HCT116 (cell line): ENCODE results near the gene RIOX2. TPM values are rescaled to one million over a fixed set of nuclear protein-coding genes. Genes with fewer than 3 reads are reported as not detected.

ENCODE experiments used
- ATAC-seq: fragments of 200-7000 bp; cut with Tn5 transposase; 2 replicates; pipeline ENCODE4 v1.9.1; 2020; ENCODE audit warnings: mild to moderate bottlenecking, moderate library complexity
- BruUV-seq: library from RNA; stranded (reverse); fragments of 400-500 nt; replicated peaks from 2 replicates; lab custom pipeline; 2021; lab: Mats Ljungman, UMichigan
- CTCF ChIA-PET: fragments of 300-600 bp; sonication (Branson Sonifier 250); formaldehyde crosslinking; loops from one replicate; lab custom pipeline; 2021; ENCODE audit warnings: antibody characterized with exemption; lab: Charles Lee
- POLR2A ChIA-PET: fragments of 300-600, 350-600 bp; sonication (Branson Sonifier 250); formaldehyde crosslinking; loops from one replicate; lab custom pipeline; 2021; ENCODE audit warnings: antibody characterized with exemption; lab: Charles Lee
- RAD21 ChIA-PET, 2 experiments: fragments of 300-600 bp; sonication (Branson Sonifier 250); formaldehyde crosslinking; loops; one replicate each; lab custom pipeline; 2023; ENCODE audit warnings: low total read pairs in 2 of 2; ENCODE audit not compliant: uncharacterized antibody in 2 of 2, unreplicated experiment in 2 of 2, low non-redundant PET in 1 of 2; lab: Charles Lee
- DNase-seq: peaks from one replicate; pipeline ENCODE4 v3.0.0-alpha.2; 2010; ENCODE audit warnings: low read depth, low spot score
- H2AFZ ChIP-seq: fragments of 200-600 bp; shearing (Covaris generic), sonication (generic); 2 replicates; pipeline ENCODE4 v1.6.1; 2017; ENCODE audit warnings: low read depth, mixed run types, mixed read lengths, antibody characterized with exemption, low read length; ENCODE audit not compliant: poor library complexity, severe bottlenecking
- H3K27ac ChIP-seq: 2 replicates; pipeline ENCODE4 v1.5.1; 2012; ENCODE audit warnings: low read depth, low read length
- H3K27me3 ChIP-seq: fragments of 200-600 bp; sonication (generic); 2 replicates; pipeline ENCODE4 v1.6.1; 2016; ENCODE audit warnings: mixed run types, low read length, mixed read lengths; ENCODE audit not compliant: insufficient read depth
- H3K36me3 ChIP-seq, 2 experiments: fragments of 200-500 bp in 1 of 2; fragments of 200-600 bp in 1 of 2; sonication (Bioruptor generic) in 1 of 2; sonication (generic) in 1 of 2; 2 replicates each; pipeline versions ENCODE4 v1.5.1 to v1.6.1; 2014 to 2016; ENCODE audit warnings: low read length in 2 of 2, inconsistent platforms in 1 of 2, mixed read lengths in 1 of 2, mixed run types in 1 of 2; ENCODE audit not compliant: insufficient read depth in 2 of 2, control insufficient read depth in 1 of 2
- H3K4me1 ChIP-seq, 2 experiments: fragments of 200-600 bp in 1 of 2; sonication (generic) in 1 of 2; 2 replicates each; pipeline versions ENCODE4 v1.5.1 to v1.6.1; 2012 to 2017; ENCODE audit warnings: low read length in 2 of 2, inconsistent platforms in 1 of 2, mild to moderate bottlenecking in 1 of 2, mixed read lengths in 1 of 2, mixed run types in 1 of 2, moderate library complexity in 1 of 2; ENCODE audit not compliant: insufficient read depth in 2 of 2, control insufficient read depth in 1 of 2
- H3K4me2 ChIP-seq: fragments of 200-600 bp; sonication (generic); 2 replicates; pipeline ENCODE4 v1.6.1; 2017; ENCODE audit warnings: mixed run types, low read length, mixed read lengths
- H3K4me3 ChIP-seq, 2 experiments: fragments of 200-600 bp in 1 of 2; sonication (generic) in 1 of 2; replicated peaks in 1 of 2; 2 replicates each; pipeline ENCODE4 v1.5.1; 2011 to 2016; ENCODE audit warnings: low read length in 2 of 2, control low read depth in 1 of 2, low read depth in 1 of 2, mild to moderate bottlenecking in 1 of 2, mixed read lengths in 1 of 2, mixed run types in 1 of 2
- H3K79me2 ChIP-seq: fragments of 200-600 bp; sonication (generic); 2 replicates; pipeline ENCODE4 v1.6.1; 2017; ENCODE audit warnings: mild to moderate bottlenecking, mixed run types, low read length, moderate library complexity, mixed read lengths; ENCODE audit not compliant: insufficient read depth
- H3K9ac ChIP-seq: fragments of 200-600 bp; sonication (generic); 2 replicates; pipeline ENCODE4 v1.6.1; 2016; ENCODE audit warnings: low read length, mixed read lengths
- H3K9me2 ChIP-seq: fragments of 200-600 bp; sonication (generic), shearing (Covaris generic); 2 replicates; pipeline ENCODE4 v1.6.1; 2017; ENCODE audit warnings: mixed run types, mild to moderate bottlenecking, moderate library complexity; ENCODE audit not compliant: insufficient read depth
- H3K9me3 ChIP-seq, 2 experiments: fragments of 200-500 bp in 1 of 2; fragments of 200-600 bp in 1 of 2; sonication (Bioruptor generic) in 1 of 2; sonication (generic) in 1 of 2; 2 replicates each; pipeline ENCODE4 v1.6.1; 2014 to 2017; ENCODE audit warnings: low read length in 2 of 2, mixed read lengths in 2 of 2, inconsistent platforms in 1 of 2, low read depth in 1 of 2, mild to moderate bottlenecking in 1 of 2, mixed run types in 1 of 2, moderate library complexity in 1 of 2; ENCODE audit not compliant: control insufficient read depth in 1 of 2, insufficient read depth in 1 of 2
- H4K20me1 ChIP-seq: fragments of 200-600 bp; sonication (generic), shearing (Covaris generic); 2 replicates; pipeline ENCODE4 v1.6.1; 2017; ENCODE audit warnings: mixed run types, mild to moderate bottlenecking, moderate library complexity; ENCODE audit not compliant: insufficient read depth
- ATF3 ChIP-seq: IDR thresholded peaks from 2 replicates; pipeline ENCODE4 v1.6.1; 2012
- CBX3 ChIP-seq: IDR thresholded peaks from 2 replicates; pipeline ENCODE4 v1.6.1; 2012; ENCODE audit warnings: low read depth
- CTCF ChIP-seq, 3 experiments: fragments of 200-600 bp in 1 of 3; sonication (generic) in 1 of 3; IDR thresholded peaks in 2 of 3; conservative IDR thresholded peaks in 1 of 3; 2 replicates each; pipeline ENCODE4 v1.5.1; 2012 to 2017; ENCODE audit warnings: low read depth in 2 of 3, low read length in 2 of 3, antibody characterized with exemption in 1 of 3, borderline replicate concordance in 1 of 3, control low read depth in 1 of 3, mild to moderate bottlenecking in 1 of 3, mixed read lengths in 1 of 3, mixed run types in 1 of 3, moderate library complexity in 1 of 3; ENCODE audit not compliant: insufficient read depth in 1 of 3
- EGR1 ChIP-seq: IDR thresholded peaks from 2 replicates; pipeline ENCODE4 v1.6.1; 2012; ENCODE audit warnings: low read depth
- EZH2 ChIP-seq: fragments of 200-600 bp; sonication (generic); IDR thresholded peaks from 2 replicates; pipeline ENCODE4 v1.6.1; 2017; ENCODE audit warnings: antibody characterized with exemption, mixed run types
- FOSL1 ChIP-seq: IDR thresholded peaks from 2 replicates; pipeline ENCODE4 v1.6.1; 2012; ENCODE audit warnings: low read depth
- JUND ChIP-seq: IDR thresholded peaks from 2 replicates; pipeline ENCODE4 v1.6.1; 2012
- MAX ChIP-seq: IDR thresholded peaks from 2 replicates; pipeline ENCODE4 v1.6.1; 2012
- POLR2AphosphoS5 ChIP-seq: IDR thresholded peaks from 2 replicates; pipeline ENCODE4 v1.6.1; 2011; ENCODE audit warnings: mild to moderate bottlenecking, low read depth, low read length, moderate library complexity
- RAD21 ChIP-seq: IDR thresholded peaks from 2 replicates; pipeline ENCODE4 v1.6.1; 2012; ENCODE audit warnings: low read depth, mild to moderate bottlenecking
- SIN3A ChIP-seq: IDR thresholded peaks from 2 replicates; pipeline ENCODE4 v1.6.1; 2012; ENCODE audit warnings: low read depth
- YY1 ChIP-seq: IDR thresholded peaks from 2 replicates; pipeline ENCODE4 v1.6.1; 2011; ENCODE audit warnings: low read length, low read depth, moderate library complexity, mild to moderate bottlenecking; ENCODE audit not compliant: insufficient replicate concordance; ENCODE audit errors: extremely low read depth
- ZBTB33 ChIP-seq: IDR thresholded peaks from 2 replicates; pipeline ENCODE4 v1.6.1; 2011; ENCODE audit warnings: mild to moderate bottlenecking, low read length, moderate library complexity; ENCODE audit not compliant: insufficient replicate concordance; ENCODE audit errors: extremely low read depth
- intact Hi-C: fragments of 100-400 bp; cut with micrococcal nuclease; formaldehyde crosslinking; loops from 2 replicates; pipeline ENCODE4 v1.10.0; 2022
- total RNA-seq: library from RNA; stranded (reverse); gene quantifications from one replicate; pipeline ENCODE4 v1.2.1, GENCODE V29; 2021; ENCODE audit not compliant: unreplicated experiment

Gene RIOX2
- total RNA-seq, 1 experiment from 2014 or later, result 39.1 TPM

GRCh38 chr3:97896547-97896946 is 75.7 kb downstream of the RIOX2 start:
- Histone ChIP-seq H3K9ac (no peak overlapping the region), H3K27ac (no peak overlapping the region), H3K4me2 (no peak overlapping the region), H3K4me1 (no peaks in the 10 kb centered on the region), H2AFZ (no peak overlapping the region), H3K4me3 (no peak overlapping the region), H3K36me3 (0 out of 4 replicates have a peak, but pooled peaks cover 0 to 2% of the 10 kb centered on the region in 2 experiments)
- ATAC-seq, result no peak; the same call in 1 of the 2 replicates
- CTCF ChIA-PET, result no interaction called here
- RAD21 ChIA-PET, result no interaction called here
- DNase-seq, result no peak
- intact Hi-C loops, result loop anchor here (10.0 kb wide), 1 partner anchor 62 kb away; no protein-coding TSS in a partner anchor
- TF ChIP-seq ZBTB33, result no peak
- no peak for TF ChIP-seq JUND
- no peak for TF ChIP-seq FOSL1
- TF ChIP-seq, all 23 proteins: peak for 0
- BruUV-seq, result no TSS peak
- no peaks in the 10 kb centered on the region for H3K9me2 ChIP-seq
- H3K27me3 ChIP-seq, result no peaks in the 10 kb centered on the region
- H3K9me3 ChIP-seq, result no peaks in the 10 kb centered on the region
- no peaks in the 10 kb centered on the region for H4K20me1 ChIP-seq
- H3K79me2 ChIP-seq, result no peaks in the 10 kb centered on the region
- POLR2A ChIA-PET, result no interaction called here

- intact Hi-C loops, result loop anchor here (10.0 kb wide), 1 partner anchor 61 kb away; no protein-coding TSS in a partner anchor
- ChIA-PET CTCF (no interaction called here), POLR2A (no interaction called here)
- TF ChIP-seq POLR2AphosphoS5 (no peak), EZH2 (no peak), ZBTB33 (no peak), YY1 (no peak), CTCF (IDR thresholded peaks at IDR 0.05 in 2 of 3, conservative IDR thresholded peaks at IDR 0.05 in 1 of 3; ENCODE audit: borderline replicate concordance in 1 of 3, insufficient read depth in 1 of 3, low read depth in 2 of 3, low read length in 2 of 3) (no peak), SIN3A (no peak), CBX3 (no peak), JUND (no peak), MAX (no peak), EGR1 (no peak), RAD21 (no peak), FOSL1 (no peak), ATF3 (no peak)
Observed at GRCh38 chr3:97896129-97896528, 76.1 kb downstream of the RIOX2 start.

More at GRCh38 chr3:97896129-97896528, 76.1 kb downstream of the RIOX2 start:
- no TSS peak for BruUV-seq
- no peak overlapping the region for H3K4me3 ChIP-seq
- ATAC-seq, result no peak
- H3K27ac ChIP-seq, result no peak overlapping the region
- H4K20me1 ChIP-seq, result no peaks in the 10 kb centered on the region
- H3K9me3 ChIP-seq, result no peaks in the 10 kb centered on the region
- DNase-seq, result no peak
- RAD21 ChIA-PET, result no interaction called here
- H3K9ac ChIP-seq, result no peak overlapping the region
- H3K4me2 ChIP-seq, result no peak overlapping the region
- no peak overlapping the region for H2AFZ ChIP-seq
- H3K36me3 ChIP-seq, result peaks cover 0 to 2% of the 10 kb centered on the region in 2 experiments; a peak in 1 of 4 replicates
- no peaks in the 10 kb centered on the region for H3K4me1 ChIP-seq
- no peaks in the 10 kb centered on the region for H3K9me2 ChIP-seq
- no peaks in the 10 kb centered on the region for H3K27me3 ChIP-seq
- H3K79me2 ChIP-seq, result no peaks in the 10 kb centered on the region
